Upper lobe of right lung (tissue), 1 donor: ENCODE data around the gene WFDC9. TPM values are rescaled to one million over a fixed set of nuclear protein-coding genes. Genes with fewer than 3 reads are reported as not detected.

Experiments
- ATAC-seq: fragments of 200-7000 bp; cut with Tn5 transposase; one replicate; pipeline ENCODE4 v1.9.1; 2020; ENCODE audit warnings: mild to moderate bottlenecking, moderate library complexity
- DNase-seq: peaks from one replicate; pipeline ENCODE4 v3.0.0-alpha.2; 2020
- H3K27ac ChIP-seq: fragments of 200-600 bp; one replicate; pipeline ENCODE4 v1.8.0; 2022
- H3K27me3 ChIP-seq: fragments of 200-600 bp; one replicate; pipeline ENCODE4 v1.8.0; 2022; ENCODE audit warnings: mild to moderate bottlenecking
- H3K36me3 ChIP-seq: fragments of 200-600 bp; one replicate; pipeline ENCODE4 v1.8.0; 2022
- H3K4me1 ChIP-seq: fragments of 200-600 bp; one replicate; pipeline ENCODE4 v1.8.0; 2022
- H3K4me3 ChIP-seq: fragments of 200-600 bp; one replicate; pipeline ENCODE4 v1.8.0; 2022; ENCODE audit warnings: mild to moderate bottlenecking
- H3K9me3 ChIP-seq: fragments of 200-600 bp; one replicate; pipeline ENCODE4 v1.8.0; 2022
- intact Hi-C: fragments of 100-400 bp; cut with DNase I; formaldehyde crosslinking; loops from one replicate; pipeline ENCODE4 v1.11.0; 2022
- total RNA-seq: library from RNA; stranded (reverse); fragmentation: NEBNext Ultra II Directional; extraction: Animal tissue kit (Norgen Biotek cat#: 25700); gene quantifications from one replicate; pipeline ENCODE4 v1.2.1, GENCODE V29; 2021
- TF ChIP-seq, protein P1 (sequence below): fragments of 200-600 bp; IDR thresholded peaks from one replicate; pipeline ENCODE4 v1.8.0; 2022; ENCODE audit warnings: antibody characterized with exemption
- donor health status: DM: no; HTN: yes; CAD: no; lungs with severe emphysema.

Gene WFDC9
- total RNA-seq, 1 donor from 2014 or later: not detected

GRCh38 chr20:45564760-45565276 lies 66.3 kb downstream of the WFDC9 start:
- peaks cover 9% of the 10 kb centered on the region for H3K27me3 ChIP-seq
- H3K9me3 ChIP-seq: no peaks in the 10 kb centered on the region
- no peak overlapping the region for H3K4me3 ChIP-seq
- H3K4me1 ChIP-seq: no peaks in the 10 kb centered on the region
- H3K27ac ChIP-seq: no peak overlapping the region
- TF ChIP-seq, protein P1, sequence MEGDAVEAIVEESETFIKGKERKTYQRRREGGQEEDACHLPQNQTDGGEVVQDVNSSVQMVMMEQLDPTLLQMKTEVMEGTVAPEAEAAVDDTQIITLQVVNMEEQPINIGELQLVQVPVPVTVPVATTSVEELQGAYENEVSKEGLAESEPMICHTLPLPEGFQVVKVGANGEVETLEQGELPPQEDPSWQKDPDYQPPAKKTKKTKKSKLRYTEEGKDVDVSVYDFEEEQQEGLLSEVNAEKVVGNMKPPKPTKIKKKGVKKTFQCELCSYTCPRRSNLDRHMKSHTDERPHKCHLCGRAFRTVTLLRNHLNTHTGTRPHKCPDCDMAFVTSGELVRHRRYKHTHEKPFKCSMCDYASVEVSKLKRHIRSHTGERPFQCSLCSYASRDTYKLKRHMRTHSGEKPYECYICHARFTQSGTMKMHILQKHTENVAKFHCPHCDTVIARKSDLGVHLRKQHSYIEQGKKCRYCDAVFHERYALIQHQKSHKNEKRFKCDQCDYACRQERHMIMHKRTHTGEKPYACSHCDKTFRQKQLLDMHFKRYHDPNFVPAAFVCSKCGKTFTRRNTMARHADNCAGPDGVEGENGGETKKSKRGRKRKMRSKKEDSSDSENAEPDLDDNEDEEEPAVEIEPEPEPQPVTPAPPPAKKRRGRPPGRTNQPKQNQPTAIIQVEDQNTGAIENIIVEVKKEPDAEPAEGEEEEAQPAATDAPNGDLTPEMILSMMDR: no peak
- DNase-seq (no peak), ATAC-seq (no peak)
- intact Hi-C loops: no loop called here
- no peaks in the 10 kb centered on the region for H3K36me3 ChIP-seq

Other genes starting within 250 kb of the WFDC9 start
- gene DBNDD2, start 223.0 kb downstream of the WFDC9 start, total RNA-seq: 66.2 TPM
- 66.3 TPM for gene PIGT, start 215.1 kb downstream of the WFDC9 start, total RNA-seq
- gene WFDC2, start 161.5 kb downstream of the WFDC9 start, total RNA-seq: 113 TPM
- gene SPINT3, start 115.7 kb downstream of the WFDC9 start, total RNA-seq: not detected
- not detected for gene WFDC6, start 91.8 kb downstream of the WFDC9 start, total RNA-seq
- gene EPPIN, start 83.9 kb downstream of the WFDC9 start, total RNA-seq: not detected
- gene WFDC8, start 52.0 kb downstream of the WFDC9 start, total RNA-seq: not detected
- gene WFDC10A, start 1.5 kb downstream of the WFDC9 start, total RNA-seq: not detected
- gene WFDC11, start 39.0 kb upstream of the WFDC9 start, total RNA-seq: not detected
- not detected for gene WFDC13, start 70.8 kb upstream of the WFDC9 start, total RNA-seq
- gene WFDC10B, start 73.7 kb upstream of the WFDC9 start, total RNA-seq: not detected
- gene SPINT4, start 91.1 kb upstream of the WFDC9 start, total RNA-seq: not detected
- 2.1 TPM for gene WFDC3, start 160.6 kb upstream of the WFDC9 start, total RNA-seq
- gene DNTTIP1, start 160.7 kb upstream of the WFDC9 start, total RNA-seq: 32.0 TPM
- gene UBE2C, start 181.4 kb upstream of the WFDC9 start, total RNA-seq: 1.4 TPM
- 0.61 TPM for gene TNNC2, start 196.0 kb upstream of the WFDC9 start, total RNA-seq
- gene SNX21, start 202.5 kb upstream of the WFDC9 start, total RNA-seq: 23.4 TPM
- gene ACOT8, start 226.1 kb upstream of the WFDC9 start, total RNA-seq: 23.5 TPM
- gene ZSWIM3, start 226.3 kb upstream of the WFDC9 start, total RNA-seq: 4.0 TPM
- 9.6 TPM for gene ZSWIM1, start 249.9 kb upstream of the WFDC9 start, total RNA-seq